Esophagus squamous epithelium (tissue), 4 donors: ENCODE data around the gene VIPR2.

Experiments used
- POLR2A ChIP-seq, 4 donors: fragments of 450-650 bp; IDR thresholded peaks; one replicate each; pipeline ENCODE4 v1.6.1; 2017; ENCODE audit warnings: antibody characterized with exemption in 4 of 4, mild to moderate bottlenecking in 4 of 4, moderate library complexity in 3 of 4
- TF ChIP-seq, protein P1 (sequence below), 6 experiments: fragments of 450-650 bp in 4 of 6; fragments of 200-600 bp in 2 of 6; sonication (generic) in 2 of 6; IDR thresholded peaks; one replicate each; pipeline ENCODE4 v1.5.1; 2016 to 2019; ENCODE audit warnings: antibody characterized with exemption in 6 of 6, mild to moderate bottlenecking in 4 of 6, moderate library complexity in 4 of 6

DNA sequence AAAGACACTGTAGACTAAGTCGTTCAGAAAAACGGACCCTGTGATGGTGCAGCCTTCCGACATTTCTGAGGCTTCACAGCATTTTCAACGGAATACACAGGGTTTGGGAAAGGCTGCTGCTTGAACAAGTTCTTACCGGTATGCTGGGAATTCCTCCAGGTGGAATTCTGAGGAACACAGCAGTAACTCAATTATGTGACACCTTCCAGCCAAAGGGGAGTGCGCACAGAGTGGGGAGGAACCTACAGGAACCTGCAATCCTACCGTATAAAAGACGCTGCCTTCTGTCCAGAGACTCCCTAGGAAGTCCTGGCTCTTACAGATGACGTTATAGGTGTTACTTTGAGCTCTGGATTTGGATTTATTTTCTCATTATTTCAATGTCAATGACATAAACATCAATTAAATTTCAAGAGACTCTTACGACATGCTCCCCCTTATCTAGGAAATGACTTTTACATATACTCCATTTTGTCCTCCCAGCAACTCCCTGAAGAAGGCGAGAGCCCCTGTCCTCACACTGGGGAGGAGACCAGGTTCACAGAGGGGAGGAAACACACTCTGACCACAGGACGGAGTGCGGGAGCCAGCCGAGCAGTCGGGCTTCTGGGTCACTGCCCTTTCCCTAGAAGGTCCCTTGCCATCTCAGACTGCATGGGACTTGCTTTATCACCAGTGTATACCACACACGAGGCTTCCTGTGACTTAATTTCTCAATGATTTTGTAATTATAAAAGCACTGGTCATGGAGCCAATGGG is 27.9 kb downstream of the VIPR2 start:
- TF ChIP-seq, protein P1, sequence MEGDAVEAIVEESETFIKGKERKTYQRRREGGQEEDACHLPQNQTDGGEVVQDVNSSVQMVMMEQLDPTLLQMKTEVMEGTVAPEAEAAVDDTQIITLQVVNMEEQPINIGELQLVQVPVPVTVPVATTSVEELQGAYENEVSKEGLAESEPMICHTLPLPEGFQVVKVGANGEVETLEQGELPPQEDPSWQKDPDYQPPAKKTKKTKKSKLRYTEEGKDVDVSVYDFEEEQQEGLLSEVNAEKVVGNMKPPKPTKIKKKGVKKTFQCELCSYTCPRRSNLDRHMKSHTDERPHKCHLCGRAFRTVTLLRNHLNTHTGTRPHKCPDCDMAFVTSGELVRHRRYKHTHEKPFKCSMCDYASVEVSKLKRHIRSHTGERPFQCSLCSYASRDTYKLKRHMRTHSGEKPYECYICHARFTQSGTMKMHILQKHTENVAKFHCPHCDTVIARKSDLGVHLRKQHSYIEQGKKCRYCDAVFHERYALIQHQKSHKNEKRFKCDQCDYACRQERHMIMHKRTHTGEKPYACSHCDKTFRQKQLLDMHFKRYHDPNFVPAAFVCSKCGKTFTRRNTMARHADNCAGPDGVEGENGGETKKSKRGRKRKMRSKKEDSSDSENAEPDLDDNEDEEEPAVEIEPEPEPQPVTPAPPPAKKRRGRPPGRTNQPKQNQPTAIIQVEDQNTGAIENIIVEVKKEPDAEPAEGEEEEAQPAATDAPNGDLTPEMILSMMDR (IDR thresholded peaks at IDR 0.05): no peak
- no peak for TF ChIP-seq POLR2A (IDR thresholded peaks at IDR 0.05)
